GM21390 (cell line): ENCODE results near the gene VPS4B.
"Not testable (repeated sequence)": the region's sequence is repeated elsewhere in the genome, so short reads cannot be mapped to it uniquely, and the experiment has no call there.

Experiments
- ATAC-seq: cut with Tn5 transposase; IDR thresholded peaks from one replicate; pipeline ENCODE4 v1.9.1; 2021; ENCODE audit not compliant: unreplicated experiment

Gene VPS4B

GRCh38 chr18:63373161-63373560 is 49.1 kb downstream of the VPS4B start:
- no peak for ATAC-seq

DNA sequence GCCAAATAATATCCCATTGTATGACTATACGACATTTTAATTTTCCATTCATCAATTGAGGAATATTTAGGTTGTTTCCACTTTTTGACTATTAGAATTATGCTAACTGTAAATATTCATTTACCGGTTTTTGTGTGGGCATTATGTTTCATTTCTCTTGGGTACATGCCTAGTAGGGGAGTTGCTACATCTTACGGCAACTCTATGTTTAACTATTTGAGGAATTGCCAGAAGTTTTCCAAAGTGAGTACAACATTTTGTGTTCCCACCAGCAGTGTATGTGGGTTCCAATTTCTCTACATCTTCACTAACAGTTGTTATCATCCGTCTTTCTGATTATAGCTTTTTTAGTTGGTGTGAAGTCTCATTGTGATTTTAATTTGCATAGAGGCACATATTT is 53.7 kb downstream of the VPS4B start:
- no peak for ATAC-seq

DNA sequence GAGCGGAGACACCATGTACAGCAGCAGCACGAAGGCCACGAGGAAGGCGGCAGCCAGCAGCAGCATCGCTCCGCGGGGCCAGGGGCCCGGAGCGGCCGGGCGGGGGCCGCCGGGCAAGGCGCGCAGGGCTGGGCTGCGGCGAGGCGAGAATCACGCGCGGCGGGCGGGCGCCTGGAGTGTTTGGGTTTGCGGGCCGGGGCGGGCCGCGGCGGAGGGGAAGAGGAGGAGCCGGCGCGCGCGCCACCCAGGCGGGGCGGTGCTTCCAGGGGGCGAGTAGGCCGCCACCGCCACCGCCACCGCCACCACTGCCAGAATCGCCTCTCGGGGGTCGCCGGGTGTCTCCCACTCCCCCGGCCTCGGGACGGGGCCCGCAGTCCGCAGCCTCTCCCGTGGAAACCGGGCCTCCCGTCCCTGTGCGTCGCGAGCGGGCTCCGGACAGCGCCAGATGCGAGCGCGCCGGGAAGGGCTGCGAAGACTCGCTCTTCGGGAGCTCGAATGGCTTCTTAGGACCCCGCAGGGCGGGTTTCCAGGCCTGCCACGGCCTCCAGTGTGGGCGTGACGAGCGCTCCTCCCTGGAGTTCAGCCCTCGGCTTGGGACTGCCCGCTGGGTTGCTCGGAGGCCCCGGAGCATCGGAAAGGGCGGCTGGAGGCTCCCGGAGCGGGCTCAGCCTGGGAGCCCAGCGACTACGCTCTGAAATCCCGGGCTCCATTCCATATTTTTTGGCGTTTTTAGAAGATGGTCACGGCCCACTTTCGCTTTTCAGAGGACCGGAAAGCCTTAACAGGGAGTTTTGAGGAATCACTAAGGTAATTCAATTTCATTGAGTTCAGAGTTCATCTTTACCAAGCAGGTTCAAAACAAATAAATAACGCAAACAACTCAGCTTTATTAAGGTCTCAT is 55.0 kb downstream of the VPS4B start, which contains the start of gene KDSR:
Gene KDSR (minus strand): TSS at position 154 of the 901 bp plus-strand sequence. CDS start 88 bp downstream, at position 66.
- ATAC-seq = peak; percentile 88

- ATAC-seq = peak; percentile 30
Observed at GRCh38 chr18:63366213-63367052, 55.8 kb downstream of the VPS4B start.

GRCh38 chr18:63365876-63366212 is 56.4 kb downstream of the VPS4B start:
- ATAC-seq = no peak

DNA sequence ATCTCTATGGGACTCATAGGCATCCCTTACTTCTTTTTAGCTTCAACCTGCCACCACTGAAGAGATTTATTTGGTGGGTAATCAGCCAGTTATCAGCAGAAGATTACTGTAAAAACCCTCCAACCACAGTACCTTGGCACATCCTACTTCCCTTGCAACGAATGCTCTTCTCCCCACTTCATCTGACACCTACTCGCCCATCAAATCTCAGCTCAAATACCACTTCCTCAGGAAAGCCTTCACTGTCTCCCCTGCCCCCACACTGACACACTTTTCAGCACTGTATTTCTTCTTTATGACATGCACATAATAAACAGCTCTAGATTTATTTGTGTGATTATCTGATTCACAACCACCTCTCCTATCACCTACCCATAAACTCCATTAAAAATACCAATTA is 58.3 kb downstream of the VPS4B start:
- no peak for ATAC-seq

DNA sequence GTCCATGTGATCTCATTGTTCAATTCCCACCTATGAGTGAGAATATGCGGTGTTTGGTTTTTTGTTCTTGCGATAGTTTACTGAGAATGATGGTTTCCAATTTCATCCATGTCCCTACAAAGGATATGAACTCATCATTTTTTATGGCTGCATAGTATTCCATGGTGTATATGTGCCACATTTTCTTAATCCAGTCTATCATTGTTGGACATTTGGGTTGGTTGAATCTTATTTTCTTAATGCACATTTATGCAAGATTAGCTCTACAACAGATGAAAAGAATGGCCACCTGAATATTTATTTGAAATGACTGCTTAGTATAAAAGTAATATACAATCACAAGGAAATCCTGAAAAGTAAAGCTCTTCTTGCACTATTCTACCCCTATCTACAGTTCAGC is 58.9 kb downstream of the VPS4B start:
- ATAC-seq = not testable (repeated sequence)

- ATAC-seq = no peak
Observed at GRCh38 chr18:63356272-63356896, 65.9 kb downstream of the VPS4B start.

GRCh38 chr18:63350230-63350629 is 72.0 kb downstream of the VPS4B start:
- ATAC-seq = no peak

- ATAC-seq = peak; percentile 77
Observed at GRCh38 chr18:63348508-63349136, 73.7 kb downstream of the VPS4B start.

DNA sequence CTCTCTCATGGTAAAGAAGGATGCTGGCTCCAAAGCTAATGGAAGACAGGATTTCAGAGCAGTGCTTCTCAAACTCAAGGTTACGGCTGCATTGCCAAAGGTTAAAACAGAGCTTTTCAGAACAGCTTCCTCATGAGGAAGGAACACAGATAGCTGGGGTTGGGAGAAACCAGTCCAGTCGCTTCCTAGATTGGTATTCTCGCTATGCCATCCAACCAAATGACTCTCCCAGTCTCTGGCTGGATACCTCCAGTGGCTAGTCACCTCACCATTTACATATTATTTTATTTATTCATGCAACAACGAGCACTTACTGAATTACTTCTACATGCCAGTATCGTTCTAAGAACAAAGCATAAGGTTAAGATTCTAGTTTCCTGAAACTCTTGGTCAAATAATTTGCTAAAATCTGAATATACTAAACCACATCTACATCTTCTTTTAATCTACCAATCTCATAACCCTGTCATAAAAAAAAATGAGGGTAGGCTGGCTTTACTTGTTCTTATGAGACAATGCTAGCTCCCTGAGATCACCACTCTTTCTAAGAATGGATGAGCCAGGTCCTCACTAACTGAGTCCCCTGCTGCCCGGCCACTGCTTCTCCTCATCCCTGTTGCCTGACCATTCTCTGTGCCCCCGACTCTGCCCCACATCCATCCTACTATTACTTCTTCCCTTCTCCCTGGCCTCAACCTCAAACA is 75.6 kb downstream of the VPS4B start:
- no peak for ATAC-seq

DNA sequence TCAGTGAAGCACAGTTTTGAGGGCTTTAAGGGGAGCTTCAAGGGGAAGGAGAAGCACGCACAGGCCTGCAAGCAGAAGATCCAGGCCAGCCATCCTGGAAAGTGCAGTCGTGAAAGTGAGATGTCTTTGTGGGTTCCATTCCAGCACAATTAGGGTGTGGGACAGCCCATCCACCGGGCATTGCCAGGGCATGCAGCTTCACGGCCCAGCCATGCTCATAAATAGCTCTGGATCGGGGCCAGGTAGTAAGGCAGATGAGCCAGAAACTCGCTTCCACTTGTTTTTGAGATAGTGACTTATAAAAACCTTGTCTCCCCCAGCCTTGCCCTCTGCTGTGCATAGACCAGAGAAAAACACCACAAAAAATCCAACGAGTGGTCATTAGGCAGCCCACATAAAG is 76.2 kb downstream of the VPS4B start:
- ATAC-seq = no peak

- ATAC-seq = no peak
Observed at GRCh38 chr18:63344918-63345317, 77.4 kb downstream of the VPS4B start.

GRCh38 chr18:63344263-63344662 is 78.0 kb downstream of the VPS4B start:
- no peak for ATAC-seq

DNA sequence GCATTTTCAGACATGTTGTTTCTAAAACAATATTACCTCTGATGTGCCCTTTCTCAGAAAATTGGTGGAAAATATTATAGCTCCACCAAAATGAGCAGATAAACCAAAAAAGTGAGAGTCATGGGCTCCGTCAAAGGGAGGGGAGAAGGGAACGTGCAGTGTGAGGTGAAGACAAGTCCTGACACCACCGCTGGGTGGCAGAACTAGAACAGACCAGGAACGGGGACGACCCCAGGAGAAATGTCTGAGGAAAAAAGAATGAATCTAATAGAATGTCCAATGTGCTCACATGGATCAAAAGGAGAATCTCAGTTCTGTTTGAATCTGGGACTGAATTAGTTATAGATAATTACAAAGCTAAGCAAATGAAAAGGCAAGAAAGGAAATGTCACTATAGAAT is 80.1 kb downstream of the VPS4B start:
- ATAC-seq = no peak

DNA sequence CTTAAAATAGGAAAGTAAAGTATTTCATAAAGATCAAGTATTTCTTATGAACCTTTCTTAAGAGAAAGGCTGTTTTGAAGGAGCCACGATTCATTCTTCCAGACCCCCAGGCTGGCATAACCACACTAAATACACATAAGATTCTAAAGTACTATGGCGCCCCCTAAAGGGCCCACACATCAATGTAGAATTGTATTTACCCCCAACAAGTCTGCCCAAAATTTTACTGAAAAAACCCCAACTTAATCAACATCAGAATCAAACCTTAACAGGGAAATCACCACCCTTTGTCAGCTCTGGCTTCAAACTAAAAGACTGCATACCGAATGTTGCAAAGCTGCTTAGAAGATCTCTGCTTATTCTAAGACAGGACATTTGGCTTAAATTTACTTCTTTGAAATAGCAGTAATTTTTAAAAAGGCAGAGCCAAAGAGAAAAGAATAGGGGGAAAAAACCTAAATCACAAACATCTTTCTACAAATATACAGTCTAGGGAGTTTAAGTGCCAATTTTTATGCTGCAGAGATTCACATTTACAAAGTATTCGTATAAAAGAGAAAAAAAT is 82.3 kb downstream of the VPS4B start:
- no peak for ATAC-seq
